Esophagus muscularis mucosa (tissue), 4 donors: ENCODE measurements around the gene GOLGA5.

Experiments used
- CTCF ChIP-seq, 3 experiments: fragments of 200-600 bp in 2 of 3; fragments of 450-650 bp in 1 of 3; sonication (generic) in 2 of 3; IDR thresholded peaks; one replicate each; pipeline ENCODE4 v1.5.1; 2017 to 2019; ENCODE audit warnings: antibody characterized with exemption in 3 of 3, mild to moderate bottlenecking in 2 of 3, moderate library complexity in 1 of 3
- EP300 ChIP-seq: sonication (generic); formaldehyde crosslinking; IDR thresholded peaks from one replicate; pipeline ENCODE4 v1.6.1; 2017; ENCODE audit warnings: antibody characterized with exemption
- POLR2A ChIP-seq: fragments of 450-650 bp; IDR thresholded peaks from one replicate; pipeline ENCODE4 v1.6.1; 2017; ENCODE audit warnings: antibody characterized with exemption, moderate library complexity, mild to moderate bottlenecking, low read depth
- POLR2AphosphoS5 ChIP-seq, 2 donors: sonication (generic); formaldehyde crosslinking; IDR thresholded peaks; one replicate each; pipeline ENCODE4 v1.6.1; 2017; ENCODE audit warnings: antibody characterized with exemption in 2 of 2

- no peak for TF ChIP-seq CTCF (IDR thresholded peaks at IDR 0.05)
- TF ChIP-seq POLR2A, result no peak
- no peak for TF ChIP-seq EP300
- TF ChIP-seq POLR2AphosphoS5 (IDR thresholded peaks at IDR 0.05), result no peak
Measured at GRCh38 chr14:92759300-92759678, 34.8 kb upstream of the GOLGA5 start.
